Measurements from ENCODE around the gene BAD.
A peak's percentile ranks its signal among the peaks of the same experiment; 100 is the strongest.

Gene BAD

DNA sequence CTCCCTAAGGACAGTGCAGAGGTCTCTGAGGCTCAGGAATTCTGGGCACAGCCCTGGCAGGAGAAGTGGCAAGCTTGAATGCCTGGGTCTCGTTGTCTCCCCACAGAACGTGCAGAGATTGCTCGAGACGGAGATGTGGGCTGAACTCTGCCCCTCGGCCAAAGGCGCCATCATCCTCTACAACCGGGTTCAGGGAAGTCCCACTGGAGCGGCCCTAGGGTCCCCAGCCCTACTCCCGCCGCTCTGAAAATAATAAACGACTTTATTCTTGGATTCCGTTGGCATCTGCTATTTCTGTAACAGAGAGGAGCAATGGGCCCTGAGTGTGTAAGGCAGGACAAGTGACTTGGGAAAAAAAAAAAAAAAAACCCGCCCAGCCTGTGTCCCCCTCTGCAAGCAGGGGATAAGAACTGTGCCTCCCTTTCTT is 54.7 kb downstream of the BAD start:
- DNase-seq, result no peak
- H3K27ac ChIP-seq (ENCODE audit: insufficient read depth in 1 of 2, low read depth in 1 of 2, low read length in 2 of 2, poor library complexity in 1 of 2, severe bottlenecking in 2 of 2), result peak overlapping the region in 1 of 2 experiments; percentile 83
- no peaks in the 10 kb centered on the region for H3K27me3 ChIP-seq (replicated peaks in 2 of 5; ENCODE audit: control insufficient read depth in 4 of 5, insufficient read depth in 5 of 5, low read length in 4 of 5)
- H3K9me3 ChIP-seq (ENCODE audit: control extremely low read depth in 1 of 5, control insufficient read depth in 4 of 5, insufficient read depth in 2 of 5, low read depth in 1 of 5, low read length in 4 of 5), result no peaks in the 10 kb centered on the region
- peaks cover 0 to 60% (median 58%) of the 10 kb centered on the region in 4 experiments for H3K4me1 ChIP-seq (ENCODE audit: control extremely low read depth in 1 of 4, control insufficient read depth in 4 of 4, insufficient read depth in 4 of 4, low read length in 3 of 4)
- ChIA-PET CTCF (interaction anchor here (1.2 to 5.4 kb wide), 3 partner anchors 24 to 75 kb away, joined by 3 to 58 read pairs (median 4); partner anchors contain the start of gene FERMT3), POLR2A (interaction anchor here (0.8 to 3.1 kb wide), 4 partner anchors 11 to 75 kb away, joined by 3 to 12 read pairs (median 4); partner anchors contain the start of genes FERMT3 and FKBP2)
- WGBS (ENCODE audit: insufficient coverage), result 74% methylated on average over 9 of the region's 13 CpGs
- H3K4me3 ChIP-seq (ENCODE audit: control insufficient read depth in 1 of 7, extremely low read depth in 1 of 7, insufficient read depth in 4 of 7, low read depth in 2 of 7, low read length in 6 of 7), result peak overlapping the region in 6 of 7 experiments; percentile 73 to 92 (median 82)
- H3K36me3 ChIP-seq (ENCODE audit: control insufficient read depth in 4 of 4, insufficient read depth in 4 of 4, low read length in 3 of 4), result peaks cover 0 to 4% (median 0%) of the 10 kb centered on the region in 4 experiments

DNA sequence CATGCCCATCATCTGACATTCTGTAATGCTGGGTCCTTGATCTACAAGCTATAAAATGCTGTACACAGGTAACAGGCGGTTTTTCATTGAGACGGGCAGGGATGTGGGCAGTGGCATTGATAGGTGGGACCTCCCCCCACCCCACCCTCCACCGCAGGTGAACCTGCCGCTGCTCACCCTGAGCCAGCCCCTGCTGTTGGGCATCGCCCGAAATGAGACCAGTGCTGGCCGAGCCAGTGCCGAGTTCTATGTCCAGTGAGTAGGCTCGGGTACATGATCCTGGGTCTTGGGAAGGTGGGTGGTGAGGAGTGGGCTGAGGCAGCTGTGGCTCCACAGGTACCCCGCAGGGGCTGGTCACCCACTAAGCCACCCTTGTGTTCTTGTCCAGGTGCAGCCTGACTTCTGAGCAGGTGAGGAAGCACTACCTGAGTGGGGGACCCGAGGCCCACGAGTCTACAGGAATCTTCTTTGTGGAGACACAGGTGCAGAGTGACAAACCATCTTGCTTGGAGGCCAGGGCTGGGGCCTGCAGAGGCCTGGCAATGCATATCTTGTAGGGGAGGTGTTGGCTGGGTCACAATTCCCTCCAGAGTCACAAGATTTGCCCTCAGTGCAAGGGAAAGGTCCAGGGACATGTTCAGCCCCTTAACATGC is 55.2 kb downstream of the BAD start:
- WGBS (ENCODE audit: insufficient coverage), result 86% methylated on average over 6 of the region's 12 CpGs
- peaks cover 0 to 8% (median 1%) of the 10 kb centered on the region in 4 experiments for H3K36me3 ChIP-seq (ENCODE audit: control insufficient read depth in 4 of 4, insufficient read depth in 4 of 4, low read length in 3 of 4)
- peaks cover 0 to 65% (median 59%) of the 10 kb centered on the region in 4 experiments for H3K4me1 ChIP-seq (ENCODE audit: control extremely low read depth in 1 of 4, control insufficient read depth in 4 of 4, insufficient read depth in 4 of 4, low read length in 3 of 4)
- ChIA-PET CTCF (interaction anchor here (1.2 to 5.4 kb wide), 3 partner anchors 23 to 75 kb away, joined by 3 to 58 read pairs (median 4); partner anchors contain the start of gene FERMT3), POLR2A (interaction anchor here (0.8 to 3.1 kb wide), 3 partner anchors 12 to 75 kb away, joined by 3 to 12 read pairs (median 3); partner anchors contain the start of genes FERMT3 and FKBP2)
- H3K27me3 ChIP-seq (replicated peaks in 2 of 5; ENCODE audit: control insufficient read depth in 4 of 5, insufficient read depth in 5 of 5, low read length in 4 of 5), result no peaks in the 10 kb centered on the region
- peak overlapping the region in 2 of 7 experiments; percentile 89 to 92 for H3K4me3 ChIP-seq (ENCODE audit: control insufficient read depth in 1 of 7, extremely low read depth in 1 of 7, insufficient read depth in 4 of 7, low read depth in 2 of 7, low read length in 6 of 7)
- peak overlapping the region in 1 of 2 experiments; percentile 83 for H3K27ac ChIP-seq (ENCODE audit: insufficient read depth in 1 of 2, low read depth in 1 of 2, low read length in 2 of 2, poor library complexity in 1 of 2, severe bottlenecking in 2 of 2)
- no peak for DNase-seq
- no peaks in the 10 kb centered on the region for H3K9me3 ChIP-seq (ENCODE audit: control extremely low read depth in 1 of 5, control insufficient read depth in 4 of 5, insufficient read depth in 2 of 5, low read depth in 1 of 5, low read length in 4 of 5)

DNA sequence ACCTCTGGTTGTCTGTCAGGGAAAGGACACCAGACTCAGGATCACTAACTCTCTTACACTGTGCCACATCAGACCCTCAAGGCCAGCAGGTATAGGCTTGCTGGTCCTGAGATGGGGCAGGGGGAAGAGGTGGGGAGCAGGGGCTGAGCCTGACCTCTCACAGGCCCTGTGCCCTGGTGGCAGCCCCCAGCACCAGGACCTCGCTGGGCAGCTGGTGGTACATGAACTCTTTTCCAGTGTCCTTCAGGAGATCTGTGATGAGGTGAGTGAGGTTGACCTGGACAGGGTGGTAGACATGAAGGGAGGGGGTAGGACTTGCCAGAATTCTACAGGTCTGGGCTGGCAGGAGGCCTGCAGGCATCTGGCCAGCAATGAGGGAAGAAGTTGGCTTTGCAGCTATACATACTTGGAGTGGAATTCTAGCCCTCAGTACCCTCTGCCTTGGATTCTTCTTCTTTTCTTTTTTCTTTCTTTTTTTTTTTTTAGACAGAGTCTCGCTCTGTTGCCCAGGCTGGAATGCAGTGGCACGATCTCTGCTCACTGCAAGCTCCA is 57.0 kb downstream of the BAD start:
- POLR2A ChIA-PET, result interaction anchor here (1.3 to 3.1 kb wide), 3 partner anchors 20 to 42 kb away, joined by 3 to 27 read pairs (median 6); partner anchors contain the start of genes FERMT3 and STIP1
- CTCF ChIA-PET, result interaction anchor here (0.8 to 16.0 kb wide), 8 partner anchors 9 to 43 kb away, joined by 3 to 321 read pairs (median 4); partner anchors contain the start of gene FERMT3
- DNase-seq, result no peak
- Histone ChIP-seq H3K36me3 (ENCODE audit: control insufficient read depth in 4 of 4, insufficient read depth in 4 of 4, low read length in 3 of 4) (peaks cover 0 to 25% (median 12%) of the 10 kb centered on the region in 4 experiments), H3K4me1 (ENCODE audit: control extremely low read depth in 1 of 4, control insufficient read depth in 4 of 4, insufficient read depth in 4 of 4, low read length in 3 of 4) (peaks cover 0 to 58% (median 52%) of the 10 kb centered on the region in 4 experiments), H3K9me3 (ENCODE audit: control extremely low read depth in 1 of 5, control insufficient read depth in 4 of 5, insufficient read depth in 2 of 5, low read depth in 1 of 5, low read length in 4 of 5) (no peaks in the 10 kb centered on the region), H3K27me3 (replicated peaks in 2 of 5; ENCODE audit: control insufficient read depth in 4 of 5, insufficient read depth in 5 of 5, low read length in 4 of 5) (no peaks in the 10 kb centered on the region), H3K4me3 (ENCODE audit: control insufficient read depth in 1 of 7, extremely low read depth in 1 of 7, insufficient read depth in 4 of 7, low read depth in 2 of 7, low read length in 6 of 7) (peak overlapping the region in 5 of 7 experiments; percentile 72 to 93 (median 88)), H3K27ac (ENCODE audit: insufficient read depth in 1 of 2, low read depth in 1 of 2, low read length in 2 of 2, poor library complexity in 1 of 2, severe bottlenecking in 2 of 2) (peak overlapping the region in 1 of 2 experiments; percentile 87)
- WGBS (ENCODE audit: insufficient coverage), result 100% methylated on average over 1 of the region's 3 CpGs

DNA sequence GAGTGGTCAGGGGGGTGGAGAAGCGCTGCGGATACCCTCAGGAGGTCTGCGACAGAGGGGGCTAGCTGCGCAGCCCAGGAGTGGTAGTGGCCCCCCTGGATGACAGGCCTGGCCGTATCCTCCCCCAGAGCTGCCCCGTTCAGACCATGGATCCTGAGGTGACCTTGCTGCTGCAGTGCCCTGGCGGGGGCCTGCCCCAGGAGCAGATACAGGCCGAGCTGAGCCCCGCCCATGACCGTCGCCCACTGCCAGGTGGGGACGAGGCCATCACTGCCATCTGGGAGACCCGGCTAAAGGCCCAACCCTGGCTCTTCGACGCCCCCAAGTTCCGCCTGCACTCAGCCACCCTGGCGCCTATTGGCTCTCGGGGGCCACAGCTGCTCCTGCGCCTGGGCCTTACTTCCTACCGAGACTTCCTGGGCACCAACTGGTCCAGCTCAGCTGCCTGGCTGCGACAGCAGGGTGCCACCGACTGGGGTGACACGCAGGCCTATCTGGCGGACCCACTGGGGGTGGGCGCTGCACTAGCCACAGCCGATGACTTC is 57.9 kb downstream of the BAD start:
- Histone ChIP-seq H3K4me3 (ENCODE audit: control insufficient read depth in 1 of 7, extremely low read depth in 1 of 7, insufficient read depth in 4 of 7, low read depth in 2 of 7, low read length in 6 of 7) (peak overlapping the region; percentile 35 to 93 (median 77)), H3K9me3 (ENCODE audit: control extremely low read depth in 1 of 5, control insufficient read depth in 4 of 5, insufficient read depth in 2 of 5, low read depth in 1 of 5, low read length in 4 of 5) (no peaks in the 10 kb centered on the region), H3K36me3 (ENCODE audit: control insufficient read depth in 4 of 4, insufficient read depth in 4 of 4, low read length in 3 of 4) (peaks cover 0 to 26% (median 13%) of the 10 kb centered on the region in 4 experiments), H3K4me1 (ENCODE audit: control extremely low read depth in 1 of 4, control insufficient read depth in 4 of 4, insufficient read depth in 4 of 4, low read length in 3 of 4) (peaks cover 0 to 54% (median 45%) of the 10 kb centered on the region in 4 experiments), H3K27ac (ENCODE audit: insufficient read depth in 1 of 2, low read depth in 1 of 2, low read length in 2 of 2, poor library complexity in 1 of 2, severe bottlenecking in 2 of 2) (peak overlapping the region in 1 of 2 experiments; percentile 87), H3K27me3 (replicated peaks in 2 of 5; ENCODE audit: control insufficient read depth in 4 of 5, insufficient read depth in 5 of 5, low read length in 4 of 5) (no peaks in the 10 kb centered on the region)
- peak; percentile 22 to 76 (median 57) for DNase-seq
- WGBS (ENCODE audit: insufficient coverage), result 2% methylated on average over 26 of the region's 26 CpGs
- ChIA-PET POLR2A (interaction anchor here (0.7 to 3.1 kb wide), 8 partner anchors 10 to 41 kb away, joined by 3 to 27 read pairs (median 4); partner anchors contain the start of genes FERMT3, FKBP2 and STIP1), CTCF (interaction anchor here (0.8 to 16.0 kb wide), 7 partner anchors 9 to 42 kb away, joined by 3 to 321 read pairs (median 4); partner anchors contain the start of gene FERMT3)

DNA sequence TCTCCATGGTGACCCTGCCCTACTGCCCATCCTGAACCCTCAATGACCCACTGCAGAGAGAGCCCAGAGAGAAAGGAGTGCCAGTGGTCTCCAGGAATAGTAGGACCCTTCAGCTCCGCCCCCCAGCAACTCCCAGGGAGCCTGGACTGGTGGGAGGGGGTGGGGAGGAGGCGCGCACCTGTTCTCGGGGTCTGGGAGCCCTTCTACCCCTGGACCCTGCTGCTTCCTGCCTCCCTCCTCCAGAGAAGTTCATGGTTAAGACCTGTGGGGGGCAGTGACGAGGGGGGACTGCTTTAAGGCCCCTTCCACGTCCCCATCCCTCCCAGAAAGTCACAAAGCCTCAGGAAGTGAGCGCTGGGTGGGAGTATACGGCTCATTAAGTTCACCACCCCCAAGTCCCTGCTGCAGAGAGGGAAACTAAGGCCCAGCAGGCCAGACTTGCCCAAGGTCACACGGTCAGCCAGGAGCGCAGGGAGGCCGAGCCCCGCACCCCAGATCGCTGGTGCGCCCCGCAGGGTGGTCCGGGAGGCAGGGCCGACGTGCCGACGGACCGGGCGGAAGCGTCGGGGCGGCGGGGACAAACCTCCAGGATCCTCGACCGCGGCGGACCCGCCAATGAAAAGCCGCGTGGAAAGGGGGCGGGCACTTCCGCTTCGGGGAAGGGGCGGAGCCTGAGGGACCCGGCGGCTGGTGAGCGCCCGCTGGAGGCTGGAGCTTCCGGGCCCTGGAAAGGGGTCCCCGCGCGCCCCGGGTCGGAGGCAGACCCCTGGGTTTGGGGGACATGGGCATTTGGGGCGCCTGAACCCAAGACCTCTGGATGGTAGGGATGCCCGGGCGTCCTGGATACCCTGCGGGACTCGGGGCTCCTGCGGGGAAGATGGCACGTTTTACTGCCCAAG is 58.6 kb downstream of the BAD start, which contains the start of the genes NUDT22 and TRPT1:
NUDT22 (plus strand) TSS at position 667 of the 899 bp plus-strand sequence. CDS start 379 bp downstream, outside the sequence.
TRPT1 (minus strand) TSS at position 579 of the 899 bp plus-strand sequence; CDS start at position 253, 326 bp downstream.
- Histone ChIP-seq H3K4me3 (ENCODE audit: control insufficient read depth in 1 of 7, extremely low read depth in 1 of 7, insufficient read depth in 4 of 7, low read depth in 2 of 7, low read length in 6 of 7) (peak within 1 kb of the TSS; percentile 35 to 93 (median 77)), H3K36me3 (ENCODE audit: control insufficient read depth in 4 of 4, insufficient read depth in 4 of 4, low read length in 3 of 4) (peaks cover 0 to 32% (median 18%) of the 10 kb centered on the region in 4 experiments), H3K27me3 (replicated peaks in 2 of 5; ENCODE audit: control insufficient read depth in 4 of 5, insufficient read depth in 5 of 5, low read length in 4 of 5) (no peaks in the 10 kb centered on the region), H3K27ac (ENCODE audit: insufficient read depth in 1 of 2, low read depth in 1 of 2, low read length in 2 of 2, poor library complexity in 1 of 2, severe bottlenecking in 2 of 2) (peak within 1 kb of the TSS; percentile 33 to 87), H3K4me1 (ENCODE audit: control extremely low read depth in 1 of 4, control insufficient read depth in 4 of 4, insufficient read depth in 4 of 4, low read length in 3 of 4) (peaks cover 0 to 48% (median 40%) of the 10 kb centered on the region in 4 experiments), H3K9me3 (ENCODE audit: control extremely low read depth in 1 of 5, control insufficient read depth in 4 of 5, insufficient read depth in 2 of 5, low read depth in 1 of 5, low read length in 4 of 5) (no peaks in the 10 kb centered on the region)
- POLR2A ChIA-PET, result interaction anchor here (0.6 to 3.1 kb wide), 9 partner anchors 9 to 209 kb away, joined by 3 to 27 read pairs (median 3); partner anchors contain the start of genes FERMT3, FKBP2 and STIP1
- 0% methylated on average over 46 of the region's 54 CpGs for WGBS (ENCODE audit: insufficient coverage)
- peak; percentile 78 to 89 (median 85) for DNase-seq
- CTCF ChIA-PET, result interaction anchor here (0.6 to 16.0 kb wide), 7 partner anchors 9 to 64 kb away, joined by 3 to 321 read pairs (median 6); partner anchors contain the start of genes FERMT3 and PLCB3

Data from common myeloid progenitor, CD34-positive (primary cell).